NCI-H1092 (cell line): ENCODE data around the gene SUSD3.
"Not testable (repeated sequence)": the region's sequence is repeated elsewhere in the genome, so short reads cannot be mapped to it uniquely, and the experiment has no call there.

Experiments
- DNase-seq: peaks from one replicate; lab custom pipeline; 2025; lab: John Stamatoyannopoulos, UW

The SUSD3 gene

GRCh38 chr9:93092251-93092991, 33.9 kb downstream of the SUSD3 start:
- DNase-seq, result no peak

- no peak for DNase-seq
These were observed 34.8 kb downstream of the SUSD3 start for GRCh38 chr9:93093127-93093876.

GRCh38 chr9:93093877-93094657, 35.6 kb downstream of the SUSD3 start:
- no peak for DNase-seq

- DNase-seq, result no peak
These were observed 36.2 kb downstream of the SUSD3 start for GRCh38 chr9:93094658-93095204.

- peak; percentile 99 for DNase-seq
These were observed 37.0 kb downstream of the SUSD3 start for GRCh38 chr9:93095205-93096130.

GRCh38 chr9:93096131-93096802, 37.8 kb downstream of the SUSD3 start, which contains the start of gene CARD19:
CARD19 (plus strand) TSS chr9:93096217; CDS start chr9:93096346, 129 bp downstream.
- DNase-seq, result no peak

GRCh38 chr9:93096811-93097382, 38.4 kb downstream of the SUSD3 start:
- no peak for DNase-seq

- DNase-seq, result no peak
These were observed 39.2 kb downstream of the SUSD3 start for GRCh38 chr9:93097511-93098201.

GRCh38 chr9:93098236-93098946, 39.9 kb downstream of the SUSD3 start:
- DNase-seq, result no peak

GRCh38 chr9:93099551-93100275, 41.2 kb downstream of the SUSD3 start:
- no peak for DNase-seq

- no peak for DNase-seq
These were observed 41.8 kb downstream of the SUSD3 start for GRCh38 chr9:93100276-93100636.

- DNase-seq, result not testable (repeated sequence)
These were observed 42.6 kb downstream of the SUSD3 start for GRCh38 chr9:93101086-93101485.

- DNase-seq, result no peak
These were observed 47.1 kb downstream of the SUSD3 start for GRCh38 chr9:93105620-93106019.

- DNase-seq, result no peak
These were observed 48.8 kb downstream of the SUSD3 start for GRCh38 chr9:93107151-93107824.

GRCh38 chr9:93107825-93108161, 49.3 kb downstream of the SUSD3 start:
- no peak for DNase-seq

GRCh38 chr9:93108291-93109041, 50.0 kb downstream of the SUSD3 start:
- no peak for DNase-seq

GRCh38 chr9:93110311-93110855, 51.9 kb downstream of the SUSD3 start:
- DNase-seq, result no peak
